PFSK-1 (cell line): ENCODE measurements around the gene RGS6.

Experiments used
- FOXP2 ChIP-seq: optimal IDR thresholded peaks from 2 replicates; pipeline ENCODE3; 2011; ENCODE audit warnings: borderline replicate concordance, control low read depth, inconsistent platforms; ENCODE audit not compliant: insufficient read depth; ENCODE audit errors: extremely low read length, extremely low read depth
- POLR2AphosphoS5 ChIP-seq: IDR thresholded peaks from 2 replicates; pipeline ENCODE4 v1.6.1; 2012; ENCODE audit warnings: low read depth, mild to moderate bottlenecking, control low read depth, low read length, moderate library complexity
- REST ChIP-seq, 2 experiments: IDR thresholded peaks; 2 replicates each; pipeline versions ENCODE4 v1.6.1 to v1.8.0; 2011 to 2012; ENCODE audit warnings: low read depth in 2 of 2, low read length in 2 of 2, control low read depth in 1 of 2, inconsistent platforms in 1 of 2, mild to moderate bottlenecking in 1 of 2, moderate library complexity in 1 of 2; ENCODE audit not compliant: insufficient read depth in 1 of 2
- SIN3A ChIP-seq: IDR thresholded peaks from 2 replicates; pipeline ENCODE4 v1.6.1; 2012; ENCODE audit warnings: mild to moderate bottlenecking, low read length, moderate library complexity, borderline replicate concordance; ENCODE audit not compliant: insufficient read depth
- TAF1 ChIP-seq: IDR thresholded peaks from 2 replicates; pipeline ENCODE4 v1.6.1; 2012; ENCODE audit warnings: low read length, control low read depth, borderline replicate concordance; ENCODE audit not compliant: insufficient read depth

DNA sequence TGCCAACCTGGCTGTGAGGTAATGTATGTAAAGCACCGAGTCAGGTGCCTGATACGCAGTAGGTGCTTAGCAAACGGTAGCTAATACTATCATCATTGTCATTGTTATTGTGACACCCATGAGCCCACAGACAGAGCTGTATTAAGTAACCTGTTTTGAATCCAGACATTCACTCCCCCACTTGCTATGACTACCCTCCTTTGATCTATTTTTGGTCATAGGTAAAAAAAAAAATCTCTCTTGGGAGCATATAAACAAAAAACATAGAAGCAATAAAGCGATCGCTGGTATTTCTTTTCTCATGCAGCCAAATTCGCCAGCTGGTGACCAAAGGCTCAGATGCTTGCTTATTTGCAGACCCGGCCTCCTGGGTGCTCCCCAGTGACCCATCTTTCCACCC, 631.4 kb downstream of the RGS6 start:
- TF ChIP-seq POLR2AphosphoS5 (no peak), REST (IDR thresholded peaks at IDR 0.05; ENCODE audit: insufficient read depth in 1 of 2, low read depth in 2 of 2, low read length in 2 of 2) (no peak), TAF1 (no peak), SIN3A (no peak), FOXP2 (no peak)
